ENCODE measurements around the gene SCAI.
A peak's percentile ranks its signal among the peaks of the same experiment; 100 is the strongest.
"Not testable (repeated sequence)": the region's sequence is repeated elsewhere in the genome, so short reads cannot be mapped to it uniquely, and the experiment has no call there.

SCAI gene

GRCh38 chr9:125143377-125144090 lies at the start of gene SCAI:
TSS of gene SCAI (minus strand) at chr9:125143528. CDS start at chr9:125143437, 91 bp downstream.
- DNase-seq (ENCODE audit: insufficient read length, low spot score) = peak; percentile 90
- FAIRE-seq = no peak
- TF ChIP-seq CTCF (IDR thresholded peaks at IDR 0.05; ENCODE audit: insufficient read depth, missing control alignments) = peak; percentile 71

- no peak for DNase-seq (ENCODE audit: insufficient read length, low spot score)
- no peak for TF ChIP-seq CTCF (IDR thresholded peaks at IDR 0.05; ENCODE audit: insufficient read depth, missing control alignments)
- FAIRE-seq = no peak
These were observed 47.1 kb upstream of the SCAI start for GRCh38 chr9:125190361-125190801.

GRCh38 chr9:125189361-125190289 lies 46.3 kb upstream of the SCAI start, which contains the start of gene PPP6C:
TSS of gene PPP6C (minus strand) at chr9:125189803. CDS start at chr9:125189718, 85 bp downstream.
- FAIRE-seq (no peak), DNase-seq (ENCODE audit: insufficient read length, low spot score) (peak; percentile 97)
- peak; percentile 55 for TF ChIP-seq CTCF (IDR thresholded peaks at IDR 0.05; ENCODE audit: insufficient read depth, missing control alignments)

- DNase-seq (ENCODE audit: insufficient read length, low spot score) (no peak), FAIRE-seq (no peak)
- no peak for TF ChIP-seq CTCF (IDR thresholded peaks at IDR 0.05; ENCODE audit: insufficient read depth, missing control alignments)
These were observed 45.7 kb upstream of the SCAI start for GRCh38 chr9:125189011-125189360.

GRCh38 chr9:125183561-125183960 lies 40.2 kb upstream of the SCAI start:
- DNase-seq (ENCODE audit: insufficient read length, low spot score) (no peak), FAIRE-seq (no peak)
- TF ChIP-seq CTCF (IDR thresholded peaks at IDR 0.05; ENCODE audit: insufficient read depth, missing control alignments) = no peak

- no peak for TF ChIP-seq CTCF (IDR thresholded peaks at IDR 0.05; ENCODE audit: insufficient read depth, missing control alignments)
- no peak for FAIRE-seq
- no peak for DNase-seq (ENCODE audit: insufficient read length, low spot score)
These were observed 39.7 kb upstream of the SCAI start for GRCh38 chr9:125183054-125183453.

GRCh38 chr9:125181756-125182155 lies 38.4 kb upstream of the SCAI start:
- DNase-seq (ENCODE audit: insufficient read length, low spot score); FAIRE-seq: not testable (repeated sequence)

Measured in D721Med (cell line).